ENCODE data around the gene RBM38. TPM values are rescaled to one million over a fixed set of nuclear protein-coding genes. Genes with fewer than 3 reads are reported as not detected.
A peak's percentile ranks its signal among the peaks of the same experiment; 100 is the strongest.

Gene RBM38
- total and polyA plus RNA-seq, 12 donors = 3.0 to 30.9 (median 14.1) TPM

GRCh38 chr20:57439993-57440392 lies 48.8 kb downstream of the RBM38 start:
- no peaks in the 10 kb centered on the region for H3K36me3 ChIP-seq (replicated peaks in 1 of 2)
- TF ChIP-seq POLR2A (IDR thresholded peaks at IDR 0.05) = no peak
- TF ChIP-seq CTCF (IDR thresholded peaks at IDR 0.05) = no peak
- H3K4me3 ChIP-seq = no peak overlapping the region
- intact Hi-C loops (cut with DNase I) = no loop called here
- DNase-seq = no peak
- H3K27ac ChIP-seq = peak overlapping the region in 4 of 5 donors; percentile 29 to 83 (median 66)
- 90 to 97% (median 95%) methylated on average over 7 of the region's 7 CpGs for WGBS, 4 donors
- H3K27me3 ChIP-seq = no peaks in the 10 kb centered on the region
- H3K4me1 ChIP-seq (replicated peaks in 1 of 2) = peaks cover 0 to 14% of the 10 kb centered on the region in 2 donors
- H3K9me3 ChIP-seq (replicated peaks in 1 of 3) = no peaks in the 10 kb centered on the region

- TF ChIP-seq POLR2A (IDR thresholded peaks at IDR 0.05) (peak in 1 of 2 donors; percentile 24), CTCF (IDR thresholded peaks at IDR 0.05) (no peak)
- Histone ChIP-seq H3K9me3 (replicated peaks in 1 of 3) (no peaks in the 10 kb centered on the region), H3K4me1 (replicated peaks in 1 of 2) (peaks cover 0 to 14% of the 10 kb centered on the region in 2 donors), H3K27me3 (no peaks in the 10 kb centered on the region), H3K36me3 (replicated peaks in 1 of 2) (no peaks in the 10 kb centered on the region), H3K4me3 (no peak overlapping the region), H3K27ac (peak overlapping the region in 4 of 5 donors; percentile 37 to 83 (median 66))
- intact Hi-C loops (cut with DNase I) = no loop called here
- peak; percentile 38 to 88 (median 83) for DNase-seq
- 33 to 60% (median 51%) methylated on average over 15 to 33 of the region's 33 CpGs for WGBS, 4 donors
Observed at GRCh38 chr20:57440678-57441509, 49.7 kb downstream of the RBM38 start.

- Histone ChIP-seq H3K36me3 (replicated peaks in 1 of 2) (no peaks in the 10 kb centered on the region), H3K9me3 (replicated peaks in 1 of 3) (no peaks in the 10 kb centered on the region), H3K27ac (peak overlapping the region in 4 of 5 donors; percentile 37 to 83 (median 66)), H3K4me3 (no peak overlapping the region), H3K27me3 (no peaks in the 10 kb centered on the region), H3K4me1 (replicated peaks in 1 of 2) (peaks cover 0 to 14% of the 10 kb centered on the region in 2 donors)
- WGBS, 4 donors = 68 to 79% (median 75%) methylated on average over 10 to 16 of the region's 16 CpGs
- intact Hi-C loops (cut with DNase I) = no loop called here
- no peak for DNase-seq
- TF ChIP-seq POLR2A (IDR thresholded peaks at IDR 0.05) (no peak), CTCF (IDR thresholded peaks at IDR 0.05) (no peak)
Observed at GRCh38 chr20:57441510-57442154, 50.4 kb downstream of the RBM38 start.

GRCh38 chr20:57442158-57442887 lies 51.1 kb downstream of the RBM38 start:
- H3K27ac ChIP-seq = no peak overlapping the region
- H3K27me3 ChIP-seq = no peaks in the 10 kb centered on the region
- peaks cover 0 to 14% of the 10 kb centered on the region in 2 donors for H3K4me1 ChIP-seq (replicated peaks in 1 of 2)
- TF ChIP-seq POLR2A (IDR thresholded peaks at IDR 0.05) (no peak), CTCF (IDR thresholded peaks at IDR 0.05) (no peak)
- H3K9me3 ChIP-seq (replicated peaks in 1 of 3) = no peaks in the 10 kb centered on the region
- intact Hi-C loops (cut with DNase I) = no loop called here
- H3K4me3 ChIP-seq = no peak overlapping the region
- WGBS, 4 donors = 62 to 84% (median 77%) methylated on average over 6 to 17 of the region's 17 CpGs
- no peaks in the 10 kb centered on the region for H3K36me3 ChIP-seq (replicated peaks in 1 of 2)
- DNase-seq = no peak

Data from adrenal gland (tissue), 12 donors.